SH-SY5Y (cell line): ENCODE results near the gene ATP4A.

Source experiments
- GATA2 ChIP-seq: IDR thresholded peaks from 2 replicates; pipeline ENCODE4 v1.6.1; 2011; ENCODE audit warnings: mild to moderate bottlenecking, low read depth, low read length
- GATA3 ChIP-seq: IDR thresholded peaks from 2 replicates; pipeline ENCODE4 v1.6.1; 2011; ENCODE audit warnings: low read depth, mild to moderate bottlenecking, low read length, moderate library complexity

- TF ChIP-seq GATA3 (no peak), GATA2 (no peak)
These were observed 33.0 kb upstream of the ATP4A start for GRCh38 chr19:35596366-35596999.
